ENCODE data around the gene SLC25A4. TPM values are rescaled to one million over a fixed set of nuclear protein-coding genes. Genes with fewer than 3 reads are reported as not detected.

Gene SLC25A4
- 262 and 340 TPM in 2 replicates for polyA plus RNA-seq

GRCh38 chr4:185142912-185143600 lies at the start of gene SLC25A4:
SLC25A4 (plus strand) TSS chr4:185143266; CDS start chr4:185143373, 107 bp downstream.

Other genes with a start within 250 kb of the SLC25A4 start
- gene HELT, start 124.8 kb upstream of the SLC25A4 start, polyA plus RNA-seq = not detected in 2 replicates
- gene CFAP97, start 60.7 kb downstream of the SLC25A4 start, polyA plus RNA-seq = 22.8 and 46.3 TPM in 2 replicates
- 13.1 and 18.2 TPM in 2 replicates for gene SNX25, start 66.3 kb downstream of the SLC25A4 start, polyA plus RNA-seq

Measured in Purkinje cell (primary cell).